Vagina (tissue), 2 donors: ENCODE data around the gene IQSEC3. TPM values are rescaled to one million over a fixed set of nuclear protein-coding genes. Genes with fewer than 3 reads are reported as not detected.

Experiments
- DNase-seq, 2 donors: peaks; one replicate each; pipeline ENCODE4 v3.0.0-alpha.2; 2017; ENCODE audit errors: extremely low spot score in 2 of 2
- H3K27ac ChIP-seq: fragments of 200-600 bp; sonication (generic); one replicate; pipeline ENCODE4 v1.5.1; 2019
- H3K27me3 ChIP-seq: fragments of 200-600 bp; sonication (generic); one replicate; pipeline ENCODE4 v1.5.1; 2019
- H3K36me3 ChIP-seq, 2 donors: fragments of 200-600 bp; sonication (generic); one replicate each; pipeline ENCODE4 v1.5.1; 2017 to 2019
- H3K4me1 ChIP-seq: fragments of 200-600 bp; sonication (generic); one replicate; pipeline ENCODE4 v1.5.1; 2019
- H3K4me3 ChIP-seq, 2 donors: fragments of 200-600 bp; sonication (generic); 1 replicate in 1 of 2; 2 replicates in 1 of 2; pipeline ENCODE4 v1.5.1; 2016 to 2019
- H3K9me3 ChIP-seq: fragments of 200-600 bp; sonication (generic); one replicate; pipeline ENCODE4 v1.5.1; 2019
- POLR2A ChIP-seq, 2 donors: fragments of 450-650 bp; IDR thresholded peaks; one replicate each; pipeline ENCODE4 v1.6.1; 2017; ENCODE audit warnings: antibody characterized with exemption in 2 of 2, mild to moderate bottlenecking in 2 of 2, moderate library complexity in 2 of 2
- POLR2AphosphoS5 ChIP-seq, 2 donors: sonication (generic); formaldehyde crosslinking; IDR thresholded peaks; one replicate each; pipeline ENCODE4 v1.9.0; 2017; ENCODE audit warnings: antibody characterized with exemption in 2 of 2, mild to moderate bottlenecking in 2 of 2, low read depth in 1 of 2; ENCODE audit not compliant: insufficient read depth in 1 of 2
- intact Hi-C: fragments of 100-400 bp; cut with DNase I; formaldehyde crosslinking; loops from one replicate; pipeline ENCODE4 v1.15.1; 2023
- total RNA-seq: library from RNA; depleted of rRNA; stranded (reverse); fragments of >200 nt; gene quantifications from one replicate; pipeline ENCODE4 v1.2.3, GENCODE V29; 2016
- TF ChIP-seq, protein P1 (sequence below), 3 experiments: fragments of 450-650 bp in 2 of 3; fragments of 200-600 bp in 1 of 3; sonication (generic) in 1 of 3; IDR thresholded peaks; one replicate each; pipeline ENCODE4 v1.5.1; 2017 to 2019; ENCODE audit warnings: antibody characterized with exemption in 3 of 3, mild to moderate bottlenecking in 2 of 3, moderate library complexity in 2 of 3

IQSEC3 gene
- total RNA-seq, 1 donor from 2014 or later, result 1.7 TPM

DNA sequence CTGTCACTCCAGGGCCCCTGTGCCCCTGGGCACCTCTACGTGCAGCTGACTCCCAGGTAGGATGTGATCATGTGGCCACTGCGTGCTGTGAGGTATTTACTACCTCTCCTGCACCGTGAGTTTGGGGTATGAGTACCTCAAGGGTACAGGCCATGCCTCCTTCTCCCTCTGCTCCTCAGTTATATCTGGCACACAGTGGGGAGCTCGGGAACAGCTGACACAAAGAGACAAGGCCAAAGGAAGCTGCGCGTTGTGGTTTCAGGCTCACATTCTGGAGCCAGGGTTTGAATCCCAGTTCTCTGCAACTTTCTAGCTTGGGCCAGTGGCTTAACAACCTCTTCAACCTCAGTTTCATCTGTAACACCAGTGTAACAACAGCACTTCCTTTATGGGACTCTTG lies 155.2 kb downstream of the IQSEC3 start:
- intact Hi-C loops, result no loop called here

DNA sequence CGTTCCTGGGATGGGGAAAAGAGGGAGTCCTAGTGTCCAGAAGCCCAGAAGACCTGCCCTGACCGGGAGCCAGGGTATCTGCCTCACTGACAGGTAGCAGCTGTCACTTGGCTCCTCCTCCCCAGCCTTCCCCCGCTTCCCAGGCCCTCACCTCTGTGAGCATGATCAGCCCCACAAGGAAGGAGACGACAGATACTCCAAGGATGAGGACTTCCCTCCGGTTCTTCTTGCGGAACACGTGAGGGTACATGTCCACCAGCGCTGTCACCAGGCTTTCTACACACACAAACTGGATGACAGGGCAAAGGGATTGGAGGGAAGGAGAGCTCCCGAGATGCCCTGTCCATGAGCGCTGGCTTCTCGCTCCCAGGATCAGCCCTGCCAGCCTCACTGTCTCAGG lies 157.3 kb downstream of the IQSEC3 start:
- H3K27me3 ChIP-seq, result no peaks in the 10 kb centered on the region
- intact Hi-C loops, result no loop called here

More for the DNA sequence above, 155.2 kb downstream of the IQSEC3 start:
- Histone ChIP-seq H3K36me3 (no peaks in the 10 kb centered on the region), H3K4me1 (no peaks in the 10 kb centered on the region), H3K9me3 (no peaks in the 10 kb centered on the region), H3K27ac (no peak overlapping the region), H3K27me3 (no peaks in the 10 kb centered on the region), H3K4me3 (no peak overlapping the region)
- TF ChIP-seq POLR2AphosphoS5 (IDR thresholded peaks at IDR 0.05; ENCODE audit: insufficient read depth in 1 of 2, low read depth in 1 of 2), result no peak
- TF ChIP-seq, protein P1, sequence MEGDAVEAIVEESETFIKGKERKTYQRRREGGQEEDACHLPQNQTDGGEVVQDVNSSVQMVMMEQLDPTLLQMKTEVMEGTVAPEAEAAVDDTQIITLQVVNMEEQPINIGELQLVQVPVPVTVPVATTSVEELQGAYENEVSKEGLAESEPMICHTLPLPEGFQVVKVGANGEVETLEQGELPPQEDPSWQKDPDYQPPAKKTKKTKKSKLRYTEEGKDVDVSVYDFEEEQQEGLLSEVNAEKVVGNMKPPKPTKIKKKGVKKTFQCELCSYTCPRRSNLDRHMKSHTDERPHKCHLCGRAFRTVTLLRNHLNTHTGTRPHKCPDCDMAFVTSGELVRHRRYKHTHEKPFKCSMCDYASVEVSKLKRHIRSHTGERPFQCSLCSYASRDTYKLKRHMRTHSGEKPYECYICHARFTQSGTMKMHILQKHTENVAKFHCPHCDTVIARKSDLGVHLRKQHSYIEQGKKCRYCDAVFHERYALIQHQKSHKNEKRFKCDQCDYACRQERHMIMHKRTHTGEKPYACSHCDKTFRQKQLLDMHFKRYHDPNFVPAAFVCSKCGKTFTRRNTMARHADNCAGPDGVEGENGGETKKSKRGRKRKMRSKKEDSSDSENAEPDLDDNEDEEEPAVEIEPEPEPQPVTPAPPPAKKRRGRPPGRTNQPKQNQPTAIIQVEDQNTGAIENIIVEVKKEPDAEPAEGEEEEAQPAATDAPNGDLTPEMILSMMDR (IDR thresholded peaks at IDR 0.05), result no peak
- no peak for TF ChIP-seq POLR2A (IDR thresholded peaks at IDR 0.05)
- no peak for DNase-seq

DNA sequence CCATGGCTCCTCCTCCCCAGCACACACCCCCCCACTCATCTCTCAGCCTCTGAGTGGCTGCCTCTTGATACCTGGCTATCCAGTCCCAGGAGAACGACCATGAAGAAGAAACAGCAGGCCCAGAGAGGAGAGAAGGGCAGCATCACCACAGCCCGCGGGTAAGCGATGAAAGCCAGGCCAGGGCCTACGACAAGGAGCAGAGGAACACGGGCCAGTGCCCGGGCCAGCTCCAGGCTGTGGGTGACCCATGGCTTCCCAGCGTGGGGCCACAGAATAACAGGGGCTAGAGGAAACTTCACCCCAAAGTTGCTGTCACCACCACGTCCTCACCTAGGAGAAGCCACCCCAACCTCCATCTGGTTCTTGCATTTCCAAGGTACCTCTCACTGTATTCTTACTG lies 157.8 kb downstream of the IQSEC3 start:
- Histone ChIP-seq H3K27me3 (no peaks in the 10 kb centered on the region), H3K4me1 (no peaks in the 10 kb centered on the region), H3K9me3 (no peaks in the 10 kb centered on the region), H3K36me3 (no peaks in the 10 kb centered on the region), H3K27ac (no peak overlapping the region), H3K4me3 (no peak overlapping the region)
- DNase-seq, result no peak
- intact Hi-C loops, result no loop called here
- TF ChIP-seq, protein P1 (IDR thresholded peaks at IDR 0.05), result no peak
- TF ChIP-seq POLR2AphosphoS5 (IDR thresholded peaks at IDR 0.05; ENCODE audit: insufficient read depth in 1 of 2, low read depth in 1 of 2), result no peak
- no peak for TF ChIP-seq POLR2A (IDR thresholded peaks at IDR 0.05)

More for the DNA sequence above, 157.3 kb downstream of the IQSEC3 start:
- no peak overlapping the region for H3K4me3 ChIP-seq
- no peaks in the 10 kb centered on the region for H3K36me3 ChIP-seq
- no peaks in the 10 kb centered on the region for H3K4me1 ChIP-seq
- no peaks in the 10 kb centered on the region for H3K9me3 ChIP-seq
- DNase-seq, result no peak
- H3K27ac ChIP-seq, result no peak overlapping the region
- no peak for TF ChIP-seq POLR2AphosphoS5 (IDR thresholded peaks at IDR 0.05; ENCODE audit: insufficient read depth in 1 of 2, low read depth in 1 of 2)
- TF ChIP-seq, protein P1 (IDR thresholded peaks at IDR 0.05), result no peak
- no peak for TF ChIP-seq POLR2A (IDR thresholded peaks at IDR 0.05)

DNA sequence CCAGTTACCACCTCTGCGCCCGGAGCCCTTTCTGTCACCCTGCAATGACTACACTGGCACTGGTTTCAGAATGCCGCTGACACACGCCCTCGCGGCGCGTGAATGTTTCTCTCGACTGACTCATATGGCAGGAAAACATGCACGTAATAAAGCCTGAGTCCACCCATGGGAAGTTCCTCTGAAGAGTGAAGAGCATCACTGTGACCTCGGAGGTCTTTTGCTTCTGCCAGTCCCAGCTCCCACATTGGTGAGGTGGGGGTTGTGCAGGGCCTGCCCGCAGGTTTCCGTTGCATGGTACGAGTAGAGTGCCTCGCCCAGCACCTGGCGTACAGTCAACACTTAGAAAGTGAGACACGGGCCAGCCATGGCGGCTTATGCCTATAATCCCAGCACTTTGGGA lies 158.4 kb downstream of the IQSEC3 start:
- Histone ChIP-seq H3K27me3 (no peaks in the 10 kb centered on the region), H3K36me3 (no peaks in the 10 kb centered on the region), H3K4me1 (no peaks in the 10 kb centered on the region), H3K4me3 (no peak overlapping the region), H3K9me3 (no peaks in the 10 kb centered on the region), H3K27ac (no peak overlapping the region)
- no peak for TF ChIP-seq POLR2A (IDR thresholded peaks at IDR 0.05)
- TF ChIP-seq POLR2AphosphoS5 (IDR thresholded peaks at IDR 0.05; ENCODE audit: insufficient read depth in 1 of 2, low read depth in 1 of 2), result no peak
- TF ChIP-seq, protein P1 (IDR thresholded peaks at IDR 0.05), result no peak
- no peak for DNase-seq
- intact Hi-C loops, result no loop called here

DNA sequence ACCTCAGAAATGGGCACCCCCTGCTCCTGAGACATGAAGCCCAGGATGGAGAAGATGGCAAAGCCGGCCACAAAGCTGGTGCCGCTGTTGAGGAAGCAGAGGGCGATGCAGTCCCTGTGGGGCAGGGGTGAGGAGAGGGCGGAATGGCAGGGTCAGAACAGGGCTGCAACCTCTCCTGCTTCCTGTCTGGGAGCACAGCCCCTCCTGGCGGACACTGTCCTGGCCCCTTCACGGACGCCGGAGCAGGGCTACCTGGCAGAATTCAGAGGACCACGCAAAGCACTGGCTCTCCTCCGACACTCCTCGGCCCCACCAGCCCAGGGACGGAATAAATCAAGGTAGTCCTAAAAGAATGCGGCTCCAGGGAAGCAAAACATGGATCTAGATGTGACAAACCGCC lies 159.8 kb downstream of the IQSEC3 start:
- TF ChIP-seq POLR2AphosphoS5 (IDR thresholded peaks at IDR 0.05; ENCODE audit: insufficient read depth in 1 of 2, low read depth in 1 of 2) (no peak), POLR2A (IDR thresholded peaks at IDR 0.05) (no peak)
- TF ChIP-seq, protein P1 (IDR thresholded peaks at IDR 0.05), result no peak
- peak; percentile 62 to 87 for DNase-seq
- intact Hi-C loops, result no loop called here

More for the DNA sequence above, 159.8 kb downstream of the IQSEC3 start:
- H3K9me3 ChIP-seq, result no peaks in the 10 kb centered on the region
- no peaks in the 10 kb centered on the region for H3K4me1 ChIP-seq
- no peak overlapping the region for H3K27ac ChIP-seq
- no peaks in the 10 kb centered on the region for H3K27me3 ChIP-seq
- no peak overlapping the region for H3K4me3 ChIP-seq
- no peaks in the 10 kb centered on the region for H3K36me3 ChIP-seq
